Natural killer cell (primary cell): ENCODE data around the gene EXTL2. TPM values are rescaled to one million over a fixed set of nuclear protein-coding genes. Genes with fewer than 3 reads are reported as not detected.
A peak's percentile ranks its signal among the peaks of the same experiment; 100 is the strongest.

Source experiments
- ATAC-seq, 3 donors: fragments of 150-1000 bp in 2 of 3; fragments of 200-7000 bp in 1 of 3; cut with Tn5 transposase; 1 replicate in 1 of 3; 2 replicates in 2 of 3; pipeline ENCODE4 v1.10.0; 2021; ENCODE audit warnings: mild to moderate bottlenecking in 2 of 3, moderate library complexity in 2 of 3
- DNase-seq, 2 donors: peaks; one replicate each; pipeline versions ENCODE4 v3.0.0 to v3.0.0-alpha.2; 2013 to 2021; ENCODE audit warnings: mixed read lengths in 1 of 2
- H3K27ac ChIP-seq: one replicate; pipeline ENCODE4 v1.5.1; 2013; ENCODE audit warnings: mild to moderate bottlenecking, low read length
- H3K27me3 ChIP-seq: one replicate; pipeline ENCODE4 v1.6.1; 2013; ENCODE audit warnings: low read length; ENCODE audit not compliant: control insufficient read depth, insufficient read depth
- H3K36me3 ChIP-seq: one replicate; pipeline ENCODE4 v1.6.1; 2013; ENCODE audit warnings: low read length; ENCODE audit not compliant: control insufficient read depth, insufficient read depth
- H3K4me1 ChIP-seq: one replicate; pipeline ENCODE4 v1.6.1; 2013; ENCODE audit warnings: low read length; ENCODE audit not compliant: control insufficient read depth, insufficient read depth
- H3K4me3 ChIP-seq: one replicate; pipeline ENCODE4 v1.5.1; 2013; ENCODE audit warnings: low read length
- H3K9me3 ChIP-seq: one replicate; pipeline ENCODE4 v1.6.1; 2013; ENCODE audit warnings: low read length; ENCODE audit not compliant: control insufficient read depth, insufficient read depth
- H3K27ac Mint-ChIP-seq, 2 donors: one replicate each; pipeline ENCODE4 v1.8.0; 2022; ENCODE audit warnings: mild to moderate bottlenecking in 2 of 2, mixed read lengths in 2 of 2, moderate library complexity in 1 of 2
- H3K27me3 Mint-ChIP-seq, 2 donors: one replicate each; pipeline ENCODE4 v1.8.0; 2022; ENCODE audit warnings: low read depth in 2 of 2, mixed read lengths in 2 of 2
- H3K36me3 Mint-ChIP-seq: one replicate; pipeline ENCODE4 v1.8.0; 2022; ENCODE audit warnings: mixed read lengths
- H3K4me1 Mint-ChIP-seq, 2 donors: one replicate each; pipeline ENCODE4 v1.8.0; 2022; ENCODE audit warnings: mixed read lengths in 2 of 2
- H3K4me3 Mint-ChIP-seq: one replicate; pipeline ENCODE4 v1.8.0; 2022; ENCODE audit warnings: mild to moderate bottlenecking, moderate library complexity, mixed read lengths
- H3K9me3 Mint-ChIP-seq, 2 donors: one replicate each; pipeline ENCODE4 v1.8.0; 2022; ENCODE audit warnings: mixed read lengths in 2 of 2
- WGBS: methylation state at CpG from one replicate; pipeline ENCODE4 v1.1.7; 2013; ENCODE audit warnings: missing lambda C conversion rate; ENCODE audit not compliant: insufficient coverage; 5-methylcytosine and 5-hydroxymethylcytosine counted together
- intact Hi-C: fragments of 100-400 bp; cut with micrococcal nuclease; formaldehyde crosslinking; loops from one replicate; pipeline ENCODE4 v1.14.2; 2022
- total RNA-seq, 4 donors: library from RNA; stranded (reverse); fragments of 120-200 nt in 1 of 4; gene quantifications; one replicate each; pipeline versions ENCODE4 v1.2.3 to v1.2.4, GENCODE V29; 2013 to 2022
- TF ChIP-seq, protein P1 (sequence below): fragments of 200-600 bp; IDR thresholded peaks from one replicate; pipeline ENCODE4 v1.8.0; 2022; ENCODE audit warnings: antibody characterized with exemption

The EXTL2 gene
- total RNA-seq, 3 donors from 2014 or later (not counting 1 experiment from before 2014, with no cell fraction given) = 3.5 to 5.8 (median 3.9) TPM

DNA sequence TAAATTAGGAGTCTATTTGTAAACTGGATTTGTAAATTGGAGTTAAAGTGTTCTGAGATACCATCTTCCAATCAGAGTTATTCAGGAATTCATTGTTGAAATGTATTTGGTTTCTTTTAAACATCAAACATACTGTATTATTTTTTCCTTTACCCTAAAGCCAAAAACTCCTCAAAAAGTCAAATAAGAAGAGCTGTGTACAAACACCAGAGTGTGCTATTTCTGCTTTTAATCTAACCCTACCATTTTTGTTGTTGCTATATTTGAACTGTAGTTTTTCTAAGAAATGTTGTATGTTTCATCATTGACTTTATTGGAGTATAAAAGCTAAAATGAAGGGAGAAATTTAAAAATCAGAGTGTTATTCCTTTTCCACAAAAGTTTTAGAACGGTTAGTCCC lies 37.1 kb upstream of the EXTL2 start:
- Histone ChIP-seq H3K36me3 (peaks cover 2% of the 10 kb centered on the region), H3K4me3 (no peak overlapping the region), H3K27ac (peak overlapping the region; percentile 37), H3K27me3 (no peaks in the 10 kb centered on the region), H3K4me1 (peaks cover 16% of the 10 kb centered on the region), H3K9me3 (no peaks in the 10 kb centered on the region)
- Mint-ChIP-seq H3K27ac (peak overlapping the region; percentile 17 to 78), H3K4me1 (peaks cover 45 to 50% of the 10 kb centered on the region in 2 donors), H3K27me3 (no peaks in the 10 kb centered on the region), H3K4me3 (no peak overlapping the region), H3K9me3 (no peaks in the 10 kb centered on the region), H3K36me3 (no peaks in the 10 kb centered on the region)
- TF ChIP-seq, protein P1, sequence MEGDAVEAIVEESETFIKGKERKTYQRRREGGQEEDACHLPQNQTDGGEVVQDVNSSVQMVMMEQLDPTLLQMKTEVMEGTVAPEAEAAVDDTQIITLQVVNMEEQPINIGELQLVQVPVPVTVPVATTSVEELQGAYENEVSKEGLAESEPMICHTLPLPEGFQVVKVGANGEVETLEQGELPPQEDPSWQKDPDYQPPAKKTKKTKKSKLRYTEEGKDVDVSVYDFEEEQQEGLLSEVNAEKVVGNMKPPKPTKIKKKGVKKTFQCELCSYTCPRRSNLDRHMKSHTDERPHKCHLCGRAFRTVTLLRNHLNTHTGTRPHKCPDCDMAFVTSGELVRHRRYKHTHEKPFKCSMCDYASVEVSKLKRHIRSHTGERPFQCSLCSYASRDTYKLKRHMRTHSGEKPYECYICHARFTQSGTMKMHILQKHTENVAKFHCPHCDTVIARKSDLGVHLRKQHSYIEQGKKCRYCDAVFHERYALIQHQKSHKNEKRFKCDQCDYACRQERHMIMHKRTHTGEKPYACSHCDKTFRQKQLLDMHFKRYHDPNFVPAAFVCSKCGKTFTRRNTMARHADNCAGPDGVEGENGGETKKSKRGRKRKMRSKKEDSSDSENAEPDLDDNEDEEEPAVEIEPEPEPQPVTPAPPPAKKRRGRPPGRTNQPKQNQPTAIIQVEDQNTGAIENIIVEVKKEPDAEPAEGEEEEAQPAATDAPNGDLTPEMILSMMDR = no peak
- ATAC-seq = no peak
- WGBS = 100% methylated on average over 1 of the region's 1 CpG
- no peak for DNase-seq
- intact Hi-C loops = no loop called here

DNA sequence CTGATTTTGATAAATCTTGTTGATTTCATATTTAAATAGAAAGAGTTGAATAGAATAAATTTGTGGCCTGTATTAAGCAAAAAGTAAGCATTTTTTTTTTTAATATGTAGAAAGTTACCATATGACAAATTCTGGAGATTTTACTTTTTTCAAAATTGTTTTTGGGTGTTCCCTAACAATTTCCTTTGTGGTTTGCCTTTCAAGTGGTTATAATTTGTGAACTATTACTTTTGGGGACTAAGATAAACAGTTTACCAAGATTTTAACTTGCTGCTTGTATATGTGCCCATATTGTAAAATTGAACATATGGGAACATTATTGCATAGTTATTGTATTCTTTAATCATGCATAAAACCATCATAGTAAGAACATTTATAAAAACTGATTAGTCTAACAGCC lies 35.9 kb upstream of the EXTL2 start:
- H3K27ac ChIP-seq = no peak overlapping the region
- Mint-ChIP-seq H3K9me3 (no peaks in the 10 kb centered on the region), H3K4me3 (peak overlapping the region; percentile 51), H3K4me1 (peaks cover 39 to 47% of the 10 kb centered on the region in 2 donors), H3K27ac (peak overlapping the region; percentile 17 to 78), H3K36me3 (no peaks in the 10 kb centered on the region), H3K27me3 (no peaks in the 10 kb centered on the region)
- TF ChIP-seq, protein P1 = no peak
- peak in 1 of 2 donors; percentile 61 for DNase-seq
- intact Hi-C loops = no loop called here
- H3K4me3 ChIP-seq = no peak overlapping the region
- H3K9me3 ChIP-seq = no peaks in the 10 kb centered on the region
- peaks cover 6% of the 10 kb centered on the region for H3K36me3 ChIP-seq
- no peaks in the 10 kb centered on the region for H3K27me3 ChIP-seq
- peaks cover 21% of the 10 kb centered on the region for H3K4me1 ChIP-seq
- no peak for ATAC-seq

DNA sequence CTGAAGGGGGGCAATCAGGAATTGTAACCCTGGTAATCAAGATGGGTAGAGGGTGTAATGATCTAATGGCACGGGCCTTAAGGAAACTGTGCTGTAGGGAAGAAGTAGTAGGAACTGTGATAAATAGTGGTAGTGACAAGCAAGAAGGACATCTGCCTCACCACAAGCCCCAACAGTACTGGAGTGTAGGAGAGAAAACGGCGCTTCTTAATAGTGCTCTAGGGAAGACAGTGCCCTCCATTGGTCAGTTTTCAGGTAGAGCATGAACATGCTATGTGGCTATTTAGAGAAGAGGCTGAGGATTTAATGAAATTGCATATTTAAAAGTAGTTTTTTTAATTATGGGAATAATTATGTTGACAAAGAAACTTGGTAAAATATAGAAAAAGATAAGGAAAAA lies 33.5 kb upstream of the EXTL2 start:
- no peaks in the 10 kb centered on the region for H3K9me3 Mint-ChIP-seq
- TF ChIP-seq, protein P1 = no peak
- no peaks in the 10 kb centered on the region for H3K36me3 Mint-ChIP-seq
- Histone ChIP-seq H3K36me3 (peaks cover 11% of the 10 kb centered on the region), H3K27ac (peak overlapping the region; percentile 72), H3K9me3 (no peaks in the 10 kb centered on the region), H3K4me3 (no peak overlapping the region), H3K4me1 (peaks cover 21% of the 10 kb centered on the region), H3K27me3 (no peaks in the 10 kb centered on the region)
- intact Hi-C loops = loop anchor here (5.0 kb wide), 1 partner anchor 99 kb away; the partner anchor contains the start of gene DPH5
- no peak overlapping the region for H3K4me3 Mint-ChIP-seq
- H3K27me3 Mint-ChIP-seq = no peaks in the 10 kb centered on the region
- 65% methylated on average over 3 of the region's 3 CpGs for WGBS
- peak in 1 of 2 donors; percentile 63 for DNase-seq
- peaks cover 30 to 40% of the 10 kb centered on the region in 2 donors for H3K4me1 Mint-ChIP-seq
- ATAC-seq = peak; percentile 45 to 56 (median 55)
- no peak overlapping the region for H3K27ac Mint-ChIP-seq

DNA sequence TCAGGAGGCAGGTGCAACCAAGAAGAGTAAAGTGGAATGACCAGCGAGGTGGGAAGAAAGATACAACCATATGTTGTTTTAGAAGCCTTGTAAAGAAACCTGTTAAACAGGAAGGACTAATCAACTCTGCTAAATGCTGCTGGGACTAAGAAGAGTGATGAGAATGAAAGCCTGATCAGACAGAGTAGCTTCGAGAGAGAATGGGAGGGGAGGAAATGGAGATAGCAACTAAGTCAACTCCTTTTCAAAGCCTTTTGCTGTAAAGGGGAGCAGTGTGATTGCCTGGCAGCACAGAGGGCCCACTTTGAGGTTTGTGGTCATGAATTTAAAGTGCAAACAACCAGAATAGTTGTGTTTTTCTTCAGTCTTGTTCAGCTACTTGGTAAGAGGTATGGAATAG lies 32.6 kb upstream of the EXTL2 start:
- intact Hi-C loops = loop anchor here (1.0 to 5.0 kb wide), 3 partner anchors 100 to 312 kb away; partner anchors contain the start of gene DPH5

More for the DNA sequence above, 32.6 kb upstream of the EXTL2 start:
- H3K9me3 Mint-ChIP-seq = no peaks in the 10 kb centered on the region
- ATAC-seq = peak; percentile 74 to 77 (median 76)
- peaks cover 30 to 35% of the 10 kb centered on the region in 2 donors for H3K4me1 Mint-ChIP-seq
- no peak overlapping the region for H3K4me3 Mint-ChIP-seq
- no peaks in the 10 kb centered on the region for H3K36me3 Mint-ChIP-seq
- peak overlapping the region; percentile 72 for H3K27ac ChIP-seq
- no peak overlapping the region for H3K27ac Mint-ChIP-seq
- no peaks in the 10 kb centered on the region for H3K27me3 Mint-ChIP-seq
- H3K36me3 ChIP-seq = peaks cover 14% of the 10 kb centered on the region
- H3K9me3 ChIP-seq = no peaks in the 10 kb centered on the region
- TF ChIP-seq, protein P1 = no peak
- no peaks in the 10 kb centered on the region for H3K27me3 ChIP-seq
- WGBS = 17% methylated on average over 2 of the region's 2 CpGs
- peak in 1 of 2 donors; percentile 82 for DNase-seq
- H3K4me3 ChIP-seq = no peak overlapping the region
- H3K4me1 ChIP-seq = peaks cover 21% of the 10 kb centered on the region
